OCI-LY1 (cell line): Measurements from ENCODE around the gene HBZ.
"Not testable (repeated sequence)": the region's sequence is repeated elsewhere in the genome, so short reads cannot be mapped to it uniquely, and the experiment has no call there.

Experiments used
- H2AFZ ChIP-seq: fragments of 200-600 bp; sonication (generic), shearing (Covaris generic); 2 replicates; pipeline ENCODE4 v1.6.0; 2014; ENCODE audit warnings: antibody characterized with exemption, mild to moderate bottlenecking, low read length
- H3F3A ChIP-seq: fragments of 200-600 bp; sonication (generic), shearing (Covaris generic); 2 replicates; pipeline ENCODE4 v1.6.0; 2014; ENCODE audit warnings: mild to moderate bottlenecking, antibody characterized with exemption, low read length, moderate library complexity; ENCODE audit not compliant: insufficient read depth
- H3K27ac ChIP-seq: fragments of 200-600 bp; sonication (generic); 2 replicates; pipeline ENCODE4 v1.5.1; 2014; ENCODE audit warnings: low read length, mixed run types, mild to moderate bottlenecking, low read depth; ENCODE audit not compliant: poor library complexity, severe bottlenecking
- H3K27me3 ChIP-seq: fragments of 200-600 bp; sonication (generic); 2 replicates; pipeline ENCODE4 v1.6.0; 2014; ENCODE audit warnings: antibody characterized with exemption, mild to moderate bottlenecking, low read length, moderate library complexity; ENCODE audit not compliant: insufficient read depth
- H3K36me3 ChIP-seq: fragments of 200-600 bp; sonication (generic); 2 replicates; pipeline ENCODE4 v1.6.1; 2014; ENCODE audit warnings: mild to moderate bottlenecking, antibody characterized with exemption, low read length, moderate library complexity, mixed read lengths; ENCODE audit not compliant: insufficient read depth
- H3K4me1 ChIP-seq: fragments of 200-600 bp; sonication (generic); 2 replicates; pipeline ENCODE4 v1.5.1; 2014; ENCODE audit warnings: mild to moderate bottlenecking, low read length, moderate library complexity; ENCODE audit not compliant: insufficient read depth, severe bottlenecking
- H3K4me2 ChIP-seq: fragments of 200-600 bp; sonication (generic), shearing (Covaris generic); 2 replicates; pipeline ENCODE4 v1.6.1; 2014; ENCODE audit warnings: low read length
- H3K4me3 ChIP-seq: fragments of 200-600 bp; sonication (generic); 2 replicates; pipeline ENCODE4 v1.5.1; 2014; ENCODE audit warnings: low read length, low read depth, mild to moderate bottlenecking, mixed read lengths; ENCODE audit not compliant: poor library complexity, severe bottlenecking
- H3K79me2 ChIP-seq: fragments of 200-600 bp; shearing (Covaris generic); 2 replicates; pipeline ENCODE4 v1.6.1; 2016; ENCODE audit warnings: mixed run types, low read length, mixed read lengths; ENCODE audit not compliant: insufficient read depth
- H3K9ac ChIP-seq: fragments of 200-600 bp; sonication (generic), shearing (Covaris generic); 2 replicates; pipeline ENCODE4 v1.6.1; 2014; ENCODE audit warnings: mild to moderate bottlenecking, low read length, mixed read lengths
- H3K9me2 ChIP-seq: fragments of 200-600 bp; sonication (generic), shearing (Covaris generic); 2 replicates; pipeline ENCODE4 v1.6.1; 2014; ENCODE audit warnings: low read depth, mild to moderate bottlenecking, low read length, mixed read lengths
- H3K9me3 ChIP-seq: fragments of 200-600 bp; shearing (Covaris generic); 2 replicates; pipeline ENCODE4 v1.6.1; 2014; ENCODE audit warnings: low read length, mixed read lengths
- H4K20me1 ChIP-seq: fragments of 200-600 bp; sonication (generic), shearing (Covaris generic); 2 replicates; pipeline ENCODE4 v1.6.0; 2016; ENCODE audit warnings: mild to moderate bottlenecking, low read length; ENCODE audit not compliant: insufficient read depth
- EZH2 ChIP-seq: fragments of 200-600 bp; sonication (generic), shearing (Covaris generic); IDR thresholded peaks from 2 replicates; pipeline ENCODE4 v1.8.0; 2017; ENCODE audit warnings: borderline replicate concordance, mixed run types, mild to moderate bottlenecking, antibody characterized with exemption, low read length, moderate library complexity, mixed read lengths
- TF ChIP-seq, protein P1 (sequence below): fragments of 200-600 bp; sonication (generic), shearing (Covaris generic); IDR thresholded peaks from 2 replicates; pipeline ENCODE4 v1.5.1; 2017; ENCODE audit warnings: mild to moderate bottlenecking, antibody characterized with exemption, low read length, moderate library complexity, mixed read lengths

The HBZ gene

GRCh38 chr16:120756-121155 is 31.7 kb upstream of the HBZ start:
- H4K20me1 ChIP-seq: no peaks in the 10 kb centered on the region
- no peak overlapping the region for H3K4me3 ChIP-seq
- H3K4me2 ChIP-seq: no peak overlapping the region

DNA sequence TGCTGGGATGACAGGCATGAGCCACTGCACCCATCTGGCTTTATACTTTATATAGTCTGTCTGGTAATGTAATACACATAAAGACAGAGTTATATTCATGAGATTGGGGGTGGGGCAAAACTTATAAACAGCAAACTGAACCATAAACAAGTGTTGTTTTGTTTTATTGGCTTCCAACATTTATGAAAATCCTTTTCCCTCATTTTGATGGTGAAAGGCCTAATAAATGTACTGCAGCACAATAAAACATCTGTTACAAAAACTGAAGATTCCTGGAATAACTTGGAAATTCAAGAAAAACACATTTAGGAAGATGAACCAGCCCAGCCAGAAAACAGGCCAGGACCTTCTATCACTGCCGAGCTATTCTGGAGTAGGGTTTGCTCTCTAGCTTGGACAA is 30.1 kb upstream of the HBZ start:
- peaks cover 4% of the 10 kb centered on the region for H3K4me1 ChIP-seq
- H3K9me3 ChIP-seq: no peaks in the 10 kb centered on the region
- H3F3A ChIP-seq: no peaks in the 10 kb centered on the region
- H3K9ac ChIP-seq: no peak overlapping the region
- no peaks in the 10 kb centered on the region for H3K9me2 ChIP-seq
- no peaks in the 10 kb centered on the region for H3K27me3 ChIP-seq
- H3K36me3 ChIP-seq: peaks cover 2% of the 10 kb centered on the region; the same call in 1 of the 2 replicates
- no peak overlapping the region for H3K4me2 ChIP-seq
- H3K27ac ChIP-seq: no peak overlapping the region
- TF ChIP-seq, protein P1, sequence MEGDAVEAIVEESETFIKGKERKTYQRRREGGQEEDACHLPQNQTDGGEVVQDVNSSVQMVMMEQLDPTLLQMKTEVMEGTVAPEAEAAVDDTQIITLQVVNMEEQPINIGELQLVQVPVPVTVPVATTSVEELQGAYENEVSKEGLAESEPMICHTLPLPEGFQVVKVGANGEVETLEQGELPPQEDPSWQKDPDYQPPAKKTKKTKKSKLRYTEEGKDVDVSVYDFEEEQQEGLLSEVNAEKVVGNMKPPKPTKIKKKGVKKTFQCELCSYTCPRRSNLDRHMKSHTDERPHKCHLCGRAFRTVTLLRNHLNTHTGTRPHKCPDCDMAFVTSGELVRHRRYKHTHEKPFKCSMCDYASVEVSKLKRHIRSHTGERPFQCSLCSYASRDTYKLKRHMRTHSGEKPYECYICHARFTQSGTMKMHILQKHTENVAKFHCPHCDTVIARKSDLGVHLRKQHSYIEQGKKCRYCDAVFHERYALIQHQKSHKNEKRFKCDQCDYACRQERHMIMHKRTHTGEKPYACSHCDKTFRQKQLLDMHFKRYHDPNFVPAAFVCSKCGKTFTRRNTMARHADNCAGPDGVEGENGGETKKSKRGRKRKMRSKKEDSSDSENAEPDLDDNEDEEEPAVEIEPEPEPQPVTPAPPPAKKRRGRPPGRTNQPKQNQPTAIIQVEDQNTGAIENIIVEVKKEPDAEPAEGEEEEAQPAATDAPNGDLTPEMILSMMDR: no peak
- no peak for TF ChIP-seq EZH2
- H4K20me1 ChIP-seq: no peaks in the 10 kb centered on the region
- H3K4me3 ChIP-seq: no peak overlapping the region
- H3K79me2 ChIP-seq: no peaks in the 10 kb centered on the region
- H2AFZ ChIP-seq: no peak overlapping the region

More at GRCh38 chr16:120756-121155, 31.7 kb upstream of the HBZ start:
- Histone ChIP-seq H3K9me3 (no peaks in the 10 kb centered on the region), H3K79me2 (no peaks in the 10 kb centered on the region), H3K9me2 (no peaks in the 10 kb centered on the region), H2AFZ (no peak overlapping the region), H3K27ac (no peak overlapping the region), H3K4me1 (peaks cover 4% of the 10 kb centered on the region), H3K36me3 (peaks cover 17% of the 10 kb centered on the region), H3F3A (no peaks in the 10 kb centered on the region), H3K9ac (no peak overlapping the region), H3K27me3 (no peaks in the 10 kb centered on the region)
- TF ChIP-seq, protein P1: no peak
- no peak for TF ChIP-seq EZH2

DNA sequence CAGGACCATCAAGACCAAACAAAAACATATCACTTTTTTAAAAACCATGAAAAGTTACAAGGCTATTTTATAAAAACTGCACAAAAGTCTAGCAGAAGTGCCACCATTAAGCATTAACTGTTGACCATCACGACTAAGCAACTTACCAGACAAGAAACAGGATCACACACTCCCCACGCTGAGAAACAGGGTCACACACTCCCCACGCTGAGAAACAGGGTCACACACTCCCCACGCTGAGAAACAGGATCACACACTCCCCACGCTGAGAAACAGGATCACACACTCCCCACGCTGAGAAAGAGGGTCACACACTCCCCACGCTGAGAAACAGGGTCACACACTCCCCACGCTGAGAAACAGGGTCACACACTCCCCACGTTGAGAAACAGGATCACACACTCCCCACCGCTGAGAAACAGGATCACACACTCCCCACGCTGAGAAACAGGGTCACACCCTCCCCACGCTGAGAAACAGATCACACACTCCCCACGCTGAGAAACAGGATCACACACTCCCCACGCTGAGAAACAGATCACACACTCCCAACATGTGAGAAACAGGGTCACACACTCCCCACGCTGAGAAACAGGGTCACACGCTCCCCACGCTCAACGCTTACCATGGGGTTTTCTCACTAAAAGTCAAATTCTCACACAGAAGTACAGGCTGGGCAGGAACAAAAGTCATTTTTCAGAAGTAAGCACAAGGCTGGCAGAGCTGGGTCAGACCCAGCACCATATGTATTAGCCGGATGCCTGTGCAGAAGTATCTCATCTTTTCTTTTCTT is 28.7 kb upstream of the HBZ start:
- not testable (repeated sequence) for H3F3A ChIP-seq, H3K4me1 ChIP-seq, H3K9me3 ChIP-seq, H3K4me2 ChIP-seq, H3K9me2 ChIP-seq, H2AFZ ChIP-seq, H4K20me1 ChIP-seq, H3K27me3 ChIP-seq, H3K27ac ChIP-seq, H3K79me2 ChIP-seq, H3K9ac ChIP-seq, H3K4me3 ChIP-seq, H3K36me3 ChIP-seq

GRCh38 chr16:125011-125410 is 27.4 kb upstream of the HBZ start:
- Histone ChIP-seq H3K4me2 (no peak overlapping the region), H4K20me1 (no peaks in the 10 kb centered on the region), H3K9ac (no peak overlapping the region), H3K4me1 (peaks cover 5% of the 10 kb centered on the region), H3K4me3 (no peak overlapping the region), H3K27me3 (no peaks in the 10 kb centered on the region), H3K27ac (no peak overlapping the region), H3K9me3 (no peaks in the 10 kb centered on the region), H2AFZ (no peak overlapping the region), H3K79me2 (no peaks in the 10 kb centered on the region), H3K36me3 (no peaks in the 10 kb centered on the region), H3F3A (no peaks in the 10 kb centered on the region), H3K9me2 (no peaks in the 10 kb centered on the region)
- TF ChIP-seq, protein P1: no peak
- no peak for TF ChIP-seq EZH2
